HL-60 (cell line): ENCODE data around the gene ALPL.

Source experiments
- DNase-seq, 2 experiments: peaks; one replicate each; pipeline ENCODE4 v3.0.0-alpha.2; 2010 to 2020; ENCODE audit warnings: low read depth in 1 of 2, low spot score in 1 of 2
- H3K27ac ChIP-seq: fragments of 250-450 bp; sonication (Bioruptor Pico); replicated peaks from 2 replicates; pipeline ENCODE4 v1.5.1; 2020; ENCODE audit warnings: mild to moderate bottlenecking, moderate library complexity
- H3K27me3 ChIP-seq: fragments of 250-450 bp; sonication (Bioruptor Pico); 2 replicates; pipeline ENCODE4 v1.5.1; 2021; ENCODE audit warnings: mild to moderate bottlenecking, moderate library complexity; ENCODE audit not compliant: insufficient read depth, poor library complexity, severe bottlenecking
- H3K4me3 ChIP-seq: replicated peaks from 2 replicates; pipeline ENCODE4 v1.5.1; 2011; ENCODE audit warnings: mild to moderate bottlenecking, control low read depth, low read length; ENCODE audit not compliant: insufficient read depth
- GABPA ChIP-seq: IDR thresholded peaks from 2 replicates; pipeline ENCODE4 v1.6.1; 2012; ENCODE audit warnings: low read depth
- POLR2AphosphoS5 ChIP-seq: IDR thresholded peaks from 2 replicates; pipeline ENCODE4 v1.6.1; 2012; ENCODE audit warnings: low read depth
- SPI1 ChIP-seq: IDR thresholded peaks from 2 replicates; pipeline ENCODE4 v1.6.1; 2012; ENCODE audit warnings: low read depth, mild to moderate bottlenecking, borderline replicate concordance
- TF ChIP-seq, protein P1 (sequence below): IDR thresholded peaks from 2 replicates; pipeline ENCODE4 v1.6.1; 2012; ENCODE audit warnings: low read depth; ENCODE audit not compliant: insufficient replicate concordance
- TF ChIP-seq, protein P2 (sequence below): IDR thresholded peaks from one replicate; pipeline ENCODE4 v1.5.1; 2011; ENCODE audit warnings: low read length, control low read depth, inconsistent platforms; ENCODE audit not compliant: insufficient read depth

ALPL gene

DNA sequence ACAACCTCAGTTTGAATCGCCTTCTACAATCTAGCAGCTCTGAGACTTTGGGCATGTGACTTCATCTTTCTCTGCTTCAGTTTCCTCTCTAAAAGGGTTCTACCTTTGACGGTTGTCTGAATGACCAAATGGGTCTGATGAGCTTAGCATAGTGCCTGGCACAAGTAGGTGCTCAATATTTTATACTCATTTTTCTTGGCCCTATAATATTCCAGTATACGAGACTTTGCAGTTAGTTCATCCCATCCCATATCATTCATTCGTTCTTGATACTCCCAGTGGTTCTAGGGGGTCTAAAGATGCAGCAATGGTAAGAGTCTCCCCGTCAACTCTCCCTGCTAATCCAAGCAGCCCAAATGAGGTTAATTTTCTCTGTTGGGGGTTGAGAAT, 67.6 kb downstream of the ALPL start:
- DNase-seq, result no peak
- TF ChIP-seq SPI1, result no peak
- TF ChIP-seq, protein P1, sequence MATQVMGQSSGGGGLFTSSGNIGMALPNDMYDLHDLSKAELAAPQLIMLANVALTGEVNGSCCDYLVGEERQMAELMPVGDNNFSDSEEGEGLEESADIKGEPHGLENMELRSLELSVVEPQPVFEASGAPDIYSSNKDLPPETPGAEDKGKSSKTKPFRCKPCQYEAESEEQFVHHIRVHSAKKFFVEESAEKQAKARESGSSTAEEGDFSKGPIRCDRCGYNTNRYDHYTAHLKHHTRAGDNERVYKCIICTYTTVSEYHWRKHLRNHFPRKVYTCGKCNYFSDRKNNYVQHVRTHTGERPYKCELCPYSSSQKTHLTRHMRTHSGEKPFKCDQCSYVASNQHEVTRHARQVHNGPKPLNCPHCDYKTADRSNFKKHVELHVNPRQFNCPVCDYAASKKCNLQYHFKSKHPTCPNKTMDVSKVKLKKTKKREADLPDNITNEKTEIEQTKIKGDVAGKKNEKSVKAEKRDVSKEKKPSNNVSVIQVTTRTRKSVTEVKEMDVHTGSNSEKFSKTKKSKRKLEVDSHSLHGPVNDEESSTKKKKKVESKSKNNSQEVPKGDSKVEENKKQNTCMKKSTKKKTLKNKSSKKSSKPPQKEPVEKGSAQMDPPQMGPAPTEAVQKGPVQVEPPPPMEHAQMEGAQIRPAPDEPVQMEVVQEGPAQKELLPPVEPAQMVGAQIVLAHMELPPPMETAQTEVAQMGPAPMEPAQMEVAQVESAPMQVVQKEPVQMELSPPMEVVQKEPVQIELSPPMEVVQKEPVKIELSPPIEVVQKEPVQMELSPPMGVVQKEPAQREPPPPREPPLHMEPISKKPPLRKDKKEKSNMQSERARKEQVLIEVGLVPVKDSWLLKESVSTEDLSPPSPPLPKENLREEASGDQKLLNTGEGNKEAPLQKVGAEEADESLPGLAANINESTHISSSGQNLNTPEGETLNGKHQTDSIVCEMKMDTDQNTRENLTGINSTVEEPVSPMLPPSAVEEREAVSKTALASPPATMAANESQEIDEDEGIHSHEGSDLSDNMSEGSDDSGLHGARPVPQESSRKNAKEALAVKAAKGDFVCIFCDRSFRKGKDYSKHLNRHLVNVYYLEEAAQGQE, result no peak
- TF ChIP-seq, protein P2, sequence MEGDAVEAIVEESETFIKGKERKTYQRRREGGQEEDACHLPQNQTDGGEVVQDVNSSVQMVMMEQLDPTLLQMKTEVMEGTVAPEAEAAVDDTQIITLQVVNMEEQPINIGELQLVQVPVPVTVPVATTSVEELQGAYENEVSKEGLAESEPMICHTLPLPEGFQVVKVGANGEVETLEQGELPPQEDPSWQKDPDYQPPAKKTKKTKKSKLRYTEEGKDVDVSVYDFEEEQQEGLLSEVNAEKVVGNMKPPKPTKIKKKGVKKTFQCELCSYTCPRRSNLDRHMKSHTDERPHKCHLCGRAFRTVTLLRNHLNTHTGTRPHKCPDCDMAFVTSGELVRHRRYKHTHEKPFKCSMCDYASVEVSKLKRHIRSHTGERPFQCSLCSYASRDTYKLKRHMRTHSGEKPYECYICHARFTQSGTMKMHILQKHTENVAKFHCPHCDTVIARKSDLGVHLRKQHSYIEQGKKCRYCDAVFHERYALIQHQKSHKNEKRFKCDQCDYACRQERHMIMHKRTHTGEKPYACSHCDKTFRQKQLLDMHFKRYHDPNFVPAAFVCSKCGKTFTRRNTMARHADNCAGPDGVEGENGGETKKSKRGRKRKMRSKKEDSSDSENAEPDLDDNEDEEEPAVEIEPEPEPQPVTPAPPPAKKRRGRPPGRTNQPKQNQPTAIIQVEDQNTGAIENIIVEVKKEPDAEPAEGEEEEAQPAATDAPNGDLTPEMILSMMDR, result no peak
- no peak for TF ChIP-seq POLR2AphosphoS5
- no peak for TF ChIP-seq GABPA
- Histone ChIP-seq H3K4me3 (no peak overlapping the region), H3K27me3 (peaks cover 18% of the 10 kb centered on the region), H3K27ac (no peak overlapping the region)

GRCh38 chr1:21577324-21577723, 68.1 kb downstream of the ALPL start:
- H3K27ac ChIP-seq, result no peak overlapping the region
- H3K4me3 ChIP-seq, result no peak overlapping the region
- DNase-seq, result no peak
- H3K27me3 ChIP-seq, result peaks cover 18% of the 10 kb centered on the region
- TF ChIP-seq SPI1 (no peak), GABPA (no peak), POLR2AphosphoS5 (no peak)
- TF ChIP-seq, protein P2, result no peak
- TF ChIP-seq, protein P1, result no peak

- no peak overlapping the region for H3K27ac ChIP-seq
- H3K4me3 ChIP-seq, result no peak overlapping the region
- no peak for DNase-seq
- TF ChIP-seq, protein P2, result no peak
- TF ChIP-seq GABPA (no peak), SPI1 (no peak), POLR2AphosphoS5 (no peak)
- TF ChIP-seq, protein P1, result no peak
- H3K27me3 ChIP-seq, result peaks cover 18% of the 10 kb centered on the region
Measured at GRCh38 chr1:21577933-21578332, 68.7 kb downstream of the ALPL start.
